Activated naive CD8-positive, alpha-beta T cell treated with anti-CD3 and anti-CD28 coated beads, Interleukin-2, amount 50 U/mL, for 16 hours (primary cell): ENCODE measurements around the gene RENBP.
"Not testable (repeated sequence)": the region's sequence is repeated elsewhere in the genome, so short reads cannot be mapped to it uniquely, and the experiment has no call there.

Experiments used
- DNase-seq: peaks from one replicate; pipeline ENCODE4 v3.0.0-alpha.2; 2020; ENCODE audit warnings: low read depth, low spot score

Gene RENBP

GRCh38 chrX:153944140-153944799 is at the start of gene RENBP:
RENBP (minus strand) TSS chrX:153944643; CDS start chrX:153944610, 33 bp downstream.
- DNase-seq: no peak

DNA sequence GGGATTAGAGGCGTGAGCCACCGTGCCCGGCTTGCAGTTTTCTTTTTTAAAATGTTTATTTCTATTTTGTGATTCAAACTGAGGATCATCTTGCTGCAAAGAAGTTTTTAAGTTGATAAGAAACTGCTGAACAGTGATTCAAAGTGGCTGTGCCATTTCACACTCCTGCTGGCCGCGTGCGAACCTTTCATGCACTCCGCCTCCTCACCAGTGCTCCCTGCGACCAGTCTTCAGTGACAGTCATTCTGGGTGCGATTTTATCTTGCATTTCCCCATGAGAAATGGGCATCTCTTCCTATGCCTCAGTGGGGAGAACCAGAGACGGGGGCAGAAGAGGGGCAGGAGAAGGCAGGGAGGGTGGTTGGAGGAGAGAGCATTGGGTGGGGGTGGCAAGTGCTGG is 49.5 kb upstream of the RENBP start:
- DNase-seq: no peak

- no peak for DNase-seq
Observed at GRCh38 chrX:153993079-153993478, 48.6 kb upstream of the RENBP start.

DNA sequence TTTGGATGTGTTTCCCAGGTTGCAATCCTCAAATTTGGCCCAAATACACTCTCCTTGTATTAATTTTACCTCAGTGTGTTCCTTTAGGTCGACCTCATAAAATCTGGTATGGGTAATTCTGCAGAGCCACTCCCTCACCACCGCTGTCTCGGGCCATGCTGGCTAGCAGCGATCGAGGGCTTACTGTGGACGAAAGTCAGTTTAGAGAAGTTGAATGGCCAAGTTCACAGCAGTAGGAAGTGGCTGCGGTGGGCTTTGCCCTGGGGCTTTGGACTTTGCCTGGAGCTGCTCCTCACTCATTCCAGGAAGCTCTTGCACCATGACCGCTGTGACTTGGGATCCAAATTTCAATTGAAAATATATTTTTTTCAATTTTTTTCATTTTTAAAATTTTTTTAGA is 47.7 kb upstream of the RENBP start:
- DNase-seq: no peak

GRCh38 chrX:153991013-153991580 is 46.7 kb upstream of the RENBP start:
- DNase-seq: no peak

DNA sequence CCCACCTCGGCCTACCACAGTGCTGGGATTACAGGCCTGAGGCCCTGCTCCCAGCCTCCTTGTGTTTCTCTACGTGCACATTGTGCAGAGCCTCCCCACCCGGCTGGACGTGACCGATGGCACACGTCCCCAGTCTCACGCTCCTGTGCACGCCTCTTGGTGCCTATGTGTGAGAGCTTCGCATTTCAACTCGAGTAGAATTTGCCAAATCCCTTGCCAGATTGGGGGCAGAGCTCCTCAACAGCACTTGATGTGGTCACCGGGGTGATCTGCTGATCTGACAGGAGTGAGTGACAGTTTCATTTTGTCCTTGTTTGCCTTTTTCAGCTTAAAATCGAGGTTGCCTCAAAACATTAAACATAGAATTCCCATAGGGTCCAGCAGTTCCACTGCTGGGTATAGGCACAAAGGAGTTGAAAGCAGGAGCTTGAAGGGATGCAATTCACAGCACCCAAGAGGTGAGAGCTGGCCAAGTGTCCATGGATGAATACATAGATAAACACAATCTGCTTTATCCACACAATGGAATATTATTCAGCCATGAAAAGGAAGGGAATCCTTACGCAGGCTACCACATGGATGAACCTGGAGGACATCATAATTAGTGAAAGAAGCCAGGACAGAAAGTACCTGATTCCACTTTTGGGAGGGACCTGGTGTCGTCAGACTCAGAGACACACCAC is 45.7 kb upstream of the RENBP start:
- no peak for DNase-seq

GRCh38 chrX:153988493-153988892 is 44.0 kb upstream of the RENBP start:
- no peak for DNase-seq

GRCh38 chrX:153984351-153985178 is 40.1 kb upstream of the RENBP start:
- DNase-seq: peak; percentile 14

DNA sequence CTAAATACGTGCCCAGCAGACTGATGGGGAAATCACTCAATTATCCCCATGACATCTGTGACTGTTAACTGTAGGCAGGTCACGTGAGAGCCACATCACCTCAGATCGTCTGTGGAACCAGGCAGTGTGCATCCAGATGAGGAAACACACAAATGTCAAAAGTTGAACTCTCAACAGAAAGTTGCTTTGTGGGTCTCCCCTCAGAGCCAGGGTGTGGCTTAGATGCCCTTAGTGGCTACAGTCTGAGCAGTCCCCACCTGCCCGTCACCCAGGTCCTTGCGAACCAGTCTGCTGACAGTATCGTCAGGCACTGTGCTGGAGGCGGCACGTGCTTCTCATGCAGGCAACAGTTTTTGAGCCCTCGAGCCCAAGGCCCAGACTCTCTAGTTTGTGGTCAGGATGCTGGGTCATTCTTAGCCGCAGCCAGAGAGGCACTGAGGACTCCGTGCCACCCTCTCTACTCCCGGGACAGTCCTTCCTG is 38.9 kb upstream of the RENBP start:
- no peak for DNase-seq

- no peak for DNase-seq
Observed at GRCh38 chrX:153981771-153982533, 37.5 kb upstream of the RENBP start.

DNA sequence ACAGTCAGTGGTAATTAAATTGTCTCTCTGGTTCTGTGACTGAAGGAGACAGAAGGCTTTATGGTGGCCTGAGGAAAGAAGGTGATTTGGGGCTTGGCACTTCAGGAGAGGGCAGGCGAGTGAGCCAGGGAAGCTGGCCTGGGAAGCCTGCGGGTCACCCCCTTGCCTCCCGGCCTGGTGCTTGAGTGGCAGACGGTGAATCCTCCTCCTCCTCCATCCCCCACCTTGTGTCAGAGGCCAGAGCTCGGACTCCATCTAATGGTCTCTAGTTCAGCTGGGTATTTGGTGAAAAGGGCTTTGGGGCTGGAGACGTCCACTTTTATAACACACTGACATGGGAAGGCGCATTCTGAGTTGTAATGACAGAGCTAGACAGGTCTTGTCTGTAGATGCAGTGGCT is 36.8 kb upstream of the RENBP start:
- no peak for DNase-seq

GRCh38 chrX:153980394-153980793 is 36.0 kb upstream of the RENBP start:
- DNase-seq: not testable (repeated sequence)

DNA sequence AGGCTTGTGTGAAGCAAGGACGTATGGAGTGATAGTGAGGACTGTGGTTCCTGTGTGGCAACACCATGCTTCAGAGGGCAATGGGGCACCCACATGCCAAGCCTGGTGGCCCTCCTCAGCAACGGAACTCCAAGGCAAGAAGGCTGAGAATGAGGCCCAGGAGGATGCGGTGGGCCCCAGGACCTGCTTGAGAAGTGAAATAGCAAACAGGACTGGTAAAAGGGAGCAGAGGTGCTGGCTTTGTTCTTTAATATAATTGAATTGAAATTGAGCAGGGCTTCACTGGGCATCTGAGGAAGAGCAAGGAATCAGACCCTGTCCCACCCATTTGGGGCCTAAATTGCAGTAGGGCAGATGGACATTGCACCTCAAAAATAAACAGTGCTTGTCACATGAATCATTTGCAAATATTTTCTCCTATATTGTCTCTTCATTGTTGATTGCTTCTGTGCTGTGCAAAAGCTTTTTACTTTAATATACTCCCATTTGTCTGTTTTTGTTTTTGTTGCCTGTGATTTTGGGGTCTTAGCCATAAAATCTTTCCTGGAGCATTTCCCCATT is 30.4 kb upstream of the RENBP start:
- no peak for DNase-seq

GRCh38 chrX:153974003-153974725 is 29.7 kb upstream of the RENBP start:
- no peak for DNase-seq

DNA sequence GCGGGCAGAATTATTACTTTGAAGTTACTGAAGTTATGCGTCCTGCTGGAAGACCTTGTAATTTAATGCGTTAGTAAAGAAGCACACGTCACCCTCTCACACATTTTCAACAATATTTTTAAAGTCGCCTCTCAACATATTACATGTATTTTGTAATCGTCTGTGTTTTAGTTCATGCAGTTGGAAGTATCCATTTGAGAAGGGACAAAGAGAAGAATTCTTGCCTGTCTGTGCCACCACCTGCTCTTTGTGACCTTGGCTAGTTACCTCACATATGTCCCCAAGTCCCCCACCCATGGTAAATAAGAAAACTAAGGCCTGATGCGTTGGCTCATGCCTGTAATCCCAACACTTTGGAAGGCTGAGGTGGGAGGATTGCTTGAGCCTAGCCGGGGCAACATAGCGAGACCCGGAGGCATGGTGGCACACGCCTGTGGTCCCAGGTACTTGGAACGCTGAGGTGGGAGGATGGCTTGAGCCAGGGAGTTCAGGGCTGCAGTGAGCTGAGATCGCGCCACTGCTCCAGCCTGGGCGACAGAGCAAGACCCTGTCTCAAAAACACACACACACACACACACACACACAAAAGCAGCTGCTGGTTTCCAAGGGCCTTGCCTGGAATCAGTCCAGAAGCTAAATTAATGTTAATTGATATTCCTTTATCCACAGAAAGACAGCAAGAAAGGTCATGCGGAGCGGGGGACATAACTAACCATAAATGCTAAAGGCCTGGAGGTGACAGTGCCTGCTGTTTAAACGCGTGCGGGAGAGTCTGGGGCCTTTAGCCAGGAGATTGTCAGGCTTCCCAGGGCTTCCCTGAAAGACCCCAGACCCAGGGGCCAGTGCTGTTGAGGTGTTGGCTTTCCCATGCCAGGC is 28.9 kb upstream of the RENBP start:
- DNase-seq: no peak

GRCh38 chrX:153972368-153973126 is 28.1 kb upstream of the RENBP start, which contains the start of gene TMEM187:
TMEM187 (plus strand) TSS chrX:153972754; CDS start chrX:153982063, 9,309 bp downstream.
- peak; percentile 66 for DNase-seq

DNA sequence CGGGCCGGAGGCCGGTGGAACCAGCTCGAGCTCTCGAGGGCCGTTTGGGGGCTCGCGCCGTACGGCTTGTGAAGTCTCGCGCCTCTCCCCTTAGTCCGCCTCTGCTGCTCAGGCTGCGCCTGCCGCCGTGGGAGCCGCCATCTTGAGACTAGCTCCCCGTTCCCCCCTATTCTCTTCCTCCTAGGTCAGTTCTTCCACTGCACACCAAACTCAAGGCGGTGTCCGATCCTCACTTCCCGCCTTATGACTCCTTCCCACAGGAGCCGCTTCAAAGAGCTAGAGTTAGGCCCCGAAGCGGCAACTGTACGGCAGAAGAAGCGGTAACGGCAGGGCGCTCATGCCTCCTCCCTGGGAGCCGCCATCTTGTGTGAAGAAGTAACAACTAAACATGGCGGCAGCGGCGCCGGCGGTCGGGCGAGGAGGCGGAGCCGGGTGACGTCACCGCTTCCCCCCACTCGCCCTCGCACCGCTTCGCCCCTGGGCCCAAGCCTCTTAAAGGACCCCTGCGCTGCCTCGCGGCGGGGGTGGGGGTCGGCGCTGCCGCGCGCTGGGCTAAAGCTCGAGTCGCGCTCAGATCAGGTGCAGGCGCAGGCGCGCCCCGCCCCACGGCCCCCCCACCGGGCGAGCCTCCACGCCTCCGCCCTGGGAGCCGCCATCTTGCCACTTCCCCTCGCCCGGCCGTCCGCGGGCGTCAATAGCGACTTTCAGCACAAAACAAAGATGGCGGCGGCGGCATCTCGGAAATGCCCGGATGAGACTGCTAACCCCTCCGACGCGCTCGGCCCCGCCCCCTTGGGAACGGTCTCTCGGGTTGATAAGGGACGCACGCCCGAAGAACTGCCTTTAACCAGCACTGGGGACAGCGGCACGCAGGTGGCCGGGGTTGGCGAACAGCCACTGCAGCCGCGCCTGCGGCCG is 27.3 kb upstream of the RENBP start, which contains the start of gene HCFC1:
Gene HCFC1 (minus strand): TSS at position 369 of the 918 bp plus-strand sequence. CDS start 978 bp downstream, outside the sequence.
- DNase-seq: peak; percentile 69
